ENCODE results near the gene NDUFV3. TPM values are rescaled to one million over a fixed set of nuclear protein-coding genes. Genes with fewer than 3 reads are reported as not detected.

Gene NDUFV3
- total RNA-seq, 4 donors from 2014 or later: 45.4 to 79.0 (median 51.9) TPM

- TF ChIP-seq CTCF (IDR thresholded peaks at IDR 0.05): no peak
- DNase-seq (ENCODE audit: low spot score): no peak
- no peak for ATAC-seq (ENCODE audit: low FRiP score)
Observed at GRCh38 chr21:42858957-42859890, 33.9 kb upstream of the NDUFV3 start.

- TF ChIP-seq CTCF (IDR thresholded peaks at IDR 0.05): no peak
- ATAC-seq (ENCODE audit: low FRiP score) (no peak), DNase-seq (ENCODE audit: low spot score) (no peak)
Observed at GRCh38 chr21:42859891-42860230, 33.2 kb upstream of the NDUFV3 start.

- DNase-seq (ENCODE audit: low spot score) (no peak), ATAC-seq (ENCODE audit: low FRiP score) (no peak)
- no peak for TF ChIP-seq CTCF (IDR thresholded peaks at IDR 0.05)
Observed at GRCh38 chr21:42860345-42860744, 32.8 kb upstream of the NDUFV3 start.

- TF ChIP-seq CTCF (IDR thresholded peaks at IDR 0.05): no peak
- ATAC-seq (ENCODE audit: low FRiP score) (no peak), DNase-seq (ENCODE audit: low spot score) (no peak)
Observed at GRCh38 chr21:42861311-42861847, 31.7 kb upstream of the NDUFV3 start.

- no peak for DNase-seq (ENCODE audit: low spot score)
- ATAC-seq (ENCODE audit: low FRiP score): no peak
- TF ChIP-seq CTCF (IDR thresholded peaks at IDR 0.05): no peak
Observed at GRCh38 chr21:42861848-42862400, 31.2 kb upstream of the NDUFV3 start.

- no peak for ATAC-seq (ENCODE audit: low FRiP score)
- DNase-seq (ENCODE audit: low spot score): no peak
- TF ChIP-seq CTCF (IDR thresholded peaks at IDR 0.05): no peak
Observed at GRCh38 chr21:42862774-42863503, 30.2 kb upstream of the NDUFV3 start.

All from omental fat pad (tissue), 4 donors.